ENCODE measurements around the gene ACSF3.
"Not testable (repeated sequence)": the region's sequence is repeated elsewhere in the genome, so short reads cannot be mapped to it uniquely, and the experiment has no call there.

Gene ACSF3

GRCh38 chr16:89160977-89161701, 67.5 kb downstream of the ACSF3 start:
- DNase-seq (ENCODE audit: extremely low read depth, low read depth) = no peak
- H3K4me3 ChIP-seq (replicated peaks; ENCODE audit: low read depth, low read length) = no peak overlapping the region
- TF ChIP-seq CTCF (IDR thresholded peaks at IDR 0.05; ENCODE audit: low read depth, low read length, missing control alignments) = no peak

- no peak overlapping the region for H3K4me3 ChIP-seq (replicated peaks; ENCODE audit: low read depth, low read length)
- no peak for DNase-seq (ENCODE audit: extremely low read depth, low read depth)
- no peak for TF ChIP-seq CTCF (IDR thresholded peaks at IDR 0.05; ENCODE audit: low read depth, low read length, missing control alignments)
Observed at GRCh38 chr16:89161763-89162713, 68.4 kb downstream of the ACSF3 start.

GRCh38 chr16:89163297-89163696, 69.6 kb downstream of the ACSF3 start:
- TF ChIP-seq CTCF (IDR thresholded peaks at IDR 0.05; ENCODE audit: low read depth, low read length, missing control alignments) = no peak
- H3K4me3 ChIP-seq (replicated peaks; ENCODE audit: low read depth, low read length) = no peak overlapping the region
- no peak for DNase-seq (ENCODE audit: extremely low read depth, low read depth)

GRCh38 chr16:89164436-89164835, 70.8 kb downstream of the ACSF3 start:
- TF ChIP-seq CTCF (IDR thresholded peaks at IDR 0.05; ENCODE audit: low read depth, low read length, missing control alignments) = no peak
- DNase-seq (ENCODE audit: extremely low read depth, low read depth) = no peak
- no peak overlapping the region for H3K4me3 ChIP-seq (replicated peaks; ENCODE audit: low read depth, low read length)

GRCh38 chr16:89164847-89165680, 71.4 kb downstream of the ACSF3 start:
- DNase-seq (ENCODE audit: extremely low read depth, low read depth) = no peak
- TF ChIP-seq CTCF (IDR thresholded peaks at IDR 0.05; ENCODE audit: low read depth, low read length, missing control alignments) = no peak
- no peak overlapping the region for H3K4me3 ChIP-seq (replicated peaks; ENCODE audit: low read depth, low read length)

GRCh38 chr16:89165681-89165979, 72.0 kb downstream of the ACSF3 start:
- DNase-seq (ENCODE audit: extremely low read depth, low read depth); H3K4me3 ChIP-seq (replicated peaks; ENCODE audit: low read depth, low read length): not testable (repeated sequence)

All from HFF-Myc (cell line).